ENCODE data around the gene PPIL4.

The PPIL4 gene

DNA sequence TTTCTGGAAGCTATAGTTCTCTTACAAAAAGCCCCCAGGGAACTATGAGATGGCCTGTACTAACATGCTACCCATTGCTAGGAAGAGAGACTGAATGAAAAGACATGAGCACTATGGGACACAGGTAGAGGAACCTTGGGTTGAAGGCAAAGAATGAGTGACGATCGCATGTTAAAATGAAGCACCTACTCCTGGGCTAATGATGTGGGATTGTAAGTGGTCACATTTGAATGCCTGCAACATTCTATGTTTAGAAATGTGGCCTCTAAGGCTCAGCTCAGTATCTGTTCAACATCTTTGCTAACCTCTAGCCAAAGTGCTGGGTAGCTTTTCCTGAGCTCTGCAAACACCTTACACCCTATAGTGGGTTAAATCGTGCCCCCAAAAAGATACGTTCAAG, 55.9 kb downstream of the PPIL4 start:
- H3K4me3 ChIP-seq (ENCODE audit: low read depth, low read length), result no peak overlapping the region

DNA sequence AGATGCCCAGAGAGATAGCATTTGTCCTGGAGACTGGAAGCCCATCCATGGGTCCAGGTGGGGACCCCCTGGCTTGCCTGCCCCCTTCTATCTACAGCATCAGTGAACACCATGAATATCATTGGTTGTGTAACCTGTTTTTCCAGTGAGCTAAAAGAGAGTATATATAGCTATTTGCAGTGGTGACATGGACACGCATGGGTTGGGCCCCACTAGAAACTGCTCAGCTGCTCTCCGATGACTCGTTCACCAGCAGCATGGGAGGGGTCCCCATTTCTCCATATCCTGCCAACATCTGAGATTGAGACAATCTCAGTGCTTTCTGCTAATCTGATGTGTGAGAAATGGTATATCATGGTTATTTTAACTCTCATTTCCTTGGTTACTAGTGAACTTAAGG, 57.0 kb downstream of the PPIL4 start:
- H3K4me3 ChIP-seq (ENCODE audit: low read depth, low read length), result no peak overlapping the region
- DNase-seq (ENCODE audit: low read depth), result no peak

More for the DNA sequence above, 55.9 kb downstream of the PPIL4 start:
- DNase-seq (ENCODE audit: low read depth), result no peak

GRCh38 chr6:149487316-149487715, 58.5 kb downstream of the PPIL4 start:
- DNase-seq (ENCODE audit: low read depth), result no peak
- H3K4me3 ChIP-seq (ENCODE audit: low read depth, low read length), result no peak overlapping the region

GRCh38 chr6:149484733-149485700, 60.8 kb downstream of the PPIL4 start, which contains the start of gene ZC3H12D:
ZC3H12D (minus strand) TSS chr6:149485014; CDS start chr6:149474543, 10,471 bp downstream.
- DNase-seq (ENCODE audit: low read depth), result no peak
- no peak within 1 kb of the TSS for H3K4me3 ChIP-seq (ENCODE audit: low read depth, low read length)

DNA sequence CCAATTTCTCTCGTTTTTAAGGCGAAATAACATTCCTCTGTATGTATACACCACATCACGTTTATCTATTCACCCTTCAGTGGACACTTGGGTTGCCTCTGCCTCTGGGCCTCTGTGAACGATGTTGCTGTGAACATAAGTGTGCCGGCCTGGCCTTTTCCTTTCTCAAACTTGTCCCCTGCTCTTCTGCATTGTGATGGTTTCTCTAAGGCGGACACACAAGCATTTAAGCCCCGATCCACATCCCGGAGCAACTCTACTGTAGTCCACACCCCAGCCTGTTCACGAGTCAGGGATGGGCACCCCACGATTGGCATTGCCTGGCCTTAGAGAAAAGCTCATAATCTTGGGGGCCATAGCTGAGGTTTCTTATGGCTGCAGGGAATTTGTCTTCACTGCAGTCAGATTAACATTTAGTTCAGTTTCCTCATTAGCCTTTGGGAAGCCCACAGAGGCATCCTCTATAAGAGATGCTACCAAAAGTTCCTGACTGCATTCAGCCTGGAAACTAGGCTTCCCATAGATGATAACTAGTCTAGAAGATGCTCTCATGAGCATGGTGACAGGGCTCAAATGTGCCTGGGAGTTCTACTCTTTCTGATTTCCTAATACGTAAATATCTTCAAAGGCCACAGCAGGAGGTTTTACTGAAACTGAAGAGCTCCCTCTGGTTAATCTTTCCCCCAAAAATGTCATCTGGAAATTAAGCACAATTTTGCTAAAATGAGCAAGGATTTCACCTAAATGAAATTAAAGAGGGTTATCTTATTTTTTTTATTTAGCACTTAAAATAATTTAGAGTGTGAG, 61.8 kb downstream of the PPIL4 start:
- H3K4me3 ChIP-seq (ENCODE audit: low read depth, low read length), result no peak overlapping the region
- no peak for DNase-seq (ENCODE audit: low read depth)

DNA sequence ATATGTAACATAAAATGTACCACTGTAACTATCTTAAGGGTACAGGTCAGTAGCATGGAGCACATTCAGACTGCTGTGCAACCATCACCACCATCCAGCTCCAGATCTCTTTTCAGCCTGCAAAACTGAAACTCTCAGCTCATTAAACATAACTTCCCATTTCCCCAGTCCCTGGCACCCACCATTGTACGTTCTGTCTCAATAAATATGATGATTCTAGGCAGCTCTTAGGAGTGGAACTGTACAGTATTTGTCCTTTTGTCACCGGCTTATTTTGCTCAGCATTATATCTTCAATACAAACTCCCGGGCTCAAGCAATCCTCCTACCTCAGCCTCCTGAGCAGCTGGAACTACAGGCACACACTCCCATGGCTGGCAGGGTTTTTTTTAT, 62.5 kb downstream of the PPIL4 start:
- no peak for DNase-seq (ENCODE audit: low read depth)
- no peak overlapping the region for H3K4me3 ChIP-seq (ENCODE audit: low read depth, low read length)

- no peak for DNase-seq (ENCODE audit: low read depth)
- H3K4me3 ChIP-seq (ENCODE audit: low read depth, low read length), result no peak overlapping the region
Measured at GRCh38 chr6:149482545-149483333, 63.1 kb downstream of the PPIL4 start.

DNA sequence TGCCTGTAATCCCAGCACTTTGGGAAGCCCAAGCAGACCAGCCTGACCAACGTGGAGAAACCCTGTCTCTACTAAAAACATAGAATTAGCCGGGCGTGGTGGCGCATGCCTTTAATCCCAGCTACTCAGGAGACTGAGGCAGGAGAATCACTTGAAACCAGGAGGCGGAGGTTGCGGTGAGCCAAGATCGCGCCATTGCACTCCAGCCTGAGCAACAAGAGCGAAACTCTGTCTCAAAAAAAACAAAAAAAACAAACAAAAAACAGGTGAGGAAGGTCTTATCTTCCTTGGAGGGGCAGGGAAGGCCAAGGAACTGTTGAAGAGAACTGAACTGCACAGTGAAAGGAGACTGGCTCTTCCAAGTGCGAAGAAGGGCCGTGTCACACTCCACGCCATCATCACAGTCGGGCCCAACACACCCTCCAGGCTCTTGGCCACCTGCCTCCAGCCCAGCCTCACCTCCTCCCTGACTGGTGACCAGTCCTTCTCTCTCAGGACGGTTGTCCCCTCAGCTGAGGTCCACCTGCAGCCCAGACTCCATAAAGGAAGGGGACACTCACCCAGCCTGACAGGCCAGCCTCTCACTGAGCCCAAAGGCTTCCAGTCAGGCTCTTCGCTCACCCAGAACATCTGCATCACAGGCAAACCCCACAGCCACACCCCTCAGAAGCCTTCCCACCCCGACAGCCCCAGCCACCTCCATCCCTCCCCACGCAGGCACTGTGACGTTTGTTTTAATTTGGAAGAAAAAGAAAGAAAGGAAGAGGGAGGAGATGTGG, 65.2 kb downstream of the PPIL4 start:
- no peak for DNase-seq (ENCODE audit: low read depth)
- no peak overlapping the region for H3K4me3 ChIP-seq (ENCODE audit: low read depth, low read length)

GRCh38 chr6:149478631-149479314, 67.1 kb downstream of the PPIL4 start:
- no peak overlapping the region for H3K4me3 ChIP-seq (ENCODE audit: low read depth, low read length)
- no peak for DNase-seq (ENCODE audit: low read depth)

- no peak for DNase-seq (ENCODE audit: low read depth)
Measured at GRCh38 chr6:149477544-149477943, 68.3 kb downstream of the PPIL4 start.

GRCh38 chr6:149476789-149477455, 68.9 kb downstream of the PPIL4 start:
- no peak overlapping the region for H3K4me3 ChIP-seq (ENCODE audit: low read depth, low read length)
- DNase-seq (ENCODE audit: low read depth), result no peak

More at GRCh38 chr6:149477544-149477943, 68.3 kb downstream of the PPIL4 start:
- no peak overlapping the region for H3K4me3 ChIP-seq (ENCODE audit: low read depth, low read length)

GRCh38 chr6:149474108-149474935, 71.5 kb downstream of the PPIL4 start:
- no peak for DNase-seq (ENCODE audit: low read depth)
- H3K4me3 ChIP-seq (ENCODE audit: low read depth, low read length), result no peak overlapping the region

DNA sequence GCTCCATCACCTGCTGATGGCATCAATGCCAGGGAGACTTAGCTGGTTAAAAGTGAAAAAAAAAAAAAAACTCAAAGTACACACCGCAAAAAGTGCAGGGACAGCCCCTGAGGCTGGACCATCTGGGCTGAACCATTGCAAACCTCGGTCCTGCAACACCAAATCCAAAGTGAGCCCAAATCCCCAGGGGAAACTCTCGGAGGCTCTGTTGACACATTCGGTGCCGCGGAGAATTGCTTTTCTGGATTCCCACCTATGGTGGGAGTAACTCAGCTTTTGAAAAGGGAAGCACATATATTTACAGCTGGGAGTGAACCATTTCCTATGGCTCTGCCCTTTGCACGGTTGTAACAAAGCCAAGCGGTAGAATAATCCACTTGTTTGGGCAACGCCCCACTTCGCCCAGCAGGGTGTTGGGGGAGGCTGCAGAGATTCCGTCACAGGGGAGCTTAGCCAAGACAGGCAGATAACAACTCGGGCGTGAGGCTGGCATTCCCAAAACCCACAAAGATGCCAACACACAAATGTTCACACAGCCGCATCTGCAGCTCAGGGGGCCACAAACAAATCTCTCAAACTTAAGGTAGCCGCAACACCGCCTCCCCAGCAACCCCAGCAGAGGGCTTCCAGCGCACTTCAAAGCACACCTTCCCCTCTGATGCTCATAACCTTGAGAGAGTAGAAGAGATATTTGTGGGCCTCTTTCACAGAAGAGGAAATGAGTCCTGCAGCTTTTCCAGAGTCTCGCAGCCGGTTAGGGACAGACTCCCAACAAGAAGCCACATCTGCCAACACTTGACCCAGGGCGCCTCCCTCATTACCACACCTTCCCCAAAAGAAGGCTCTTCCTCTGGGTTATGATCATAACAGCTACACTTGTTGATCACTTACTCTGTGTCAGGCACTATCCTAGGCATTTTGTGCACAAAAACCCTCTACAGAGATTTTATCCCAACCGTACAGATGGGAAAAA, 72.5 kb downstream of the PPIL4 start:
- DNase-seq (ENCODE audit: low read depth), result no peak

DNA sequence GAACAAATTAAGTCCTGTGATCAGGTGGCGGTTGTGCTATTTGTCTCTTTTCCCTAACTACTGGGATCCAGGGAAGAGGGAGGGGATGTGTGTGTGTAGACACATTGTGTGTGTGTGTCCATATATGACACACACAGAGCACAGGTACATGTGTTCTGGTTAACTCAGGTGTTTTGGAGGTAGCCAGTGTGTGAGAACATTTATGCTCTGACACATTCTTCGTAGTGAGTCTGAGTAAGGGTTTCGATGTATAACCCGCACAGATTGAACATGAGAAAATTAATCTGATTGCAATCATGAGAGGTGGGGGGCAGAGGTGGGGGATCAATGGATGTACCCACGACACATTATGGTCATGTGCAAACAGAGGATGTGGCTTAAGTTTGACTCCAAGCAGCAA, 73.6 kb downstream of the PPIL4 start:
- H3K4me3 ChIP-seq (ENCODE audit: low read depth, low read length), result no peak overlapping the region
- DNase-seq (ENCODE audit: low read depth), result no peak

More for the DNA sequence above, 72.5 kb downstream of the PPIL4 start:
- H3K4me3 ChIP-seq (ENCODE audit: low read depth, low read length), result no peak overlapping the region

GRCh38 chr6:149471801-149472200, 74.0 kb downstream of the PPIL4 start:
- H3K4me3 ChIP-seq (ENCODE audit: low read depth, low read length), result no peak overlapping the region
- no peak for DNase-seq (ENCODE audit: low read depth)

GRCh38 chr6:149470948-149471347, 74.9 kb downstream of the PPIL4 start:
- no peak for DNase-seq (ENCODE audit: low read depth)
- H3K4me3 ChIP-seq (ENCODE audit: low read depth, low read length), result no peak overlapping the region
